Peyer's patch (tissue), 4 donors: ENCODE measurements around the gene RALGPS1. TPM values are rescaled to one million over a fixed set of nuclear protein-coding genes. Genes with fewer than 3 reads are reported as not detected.

Source experiments
- DNase-seq, 3 donors: peaks; one replicate each; pipeline ENCODE4 v3.0.0-alpha.2; 2017 to 2019
- H3K27ac ChIP-seq, 4 donors: fragments of 200-600 bp; sonication (generic); one replicate each; pipeline ENCODE4 v1.5.1; 2016 to 2019
- H3K27me3 ChIP-seq, 2 donors: fragments of 200-600 bp; sonication (generic); one replicate each; pipeline ENCODE4 v1.5.1; 2019
- H3K36me3 ChIP-seq, 3 donors: fragments of 200-600 bp; sonication (generic); one replicate each; pipeline ENCODE4 v1.5.1; 2016 to 2019
- H3K4me1 ChIP-seq, 4 donors: fragments of 200-600 bp; sonication (generic); one replicate each; pipeline ENCODE4 v1.5.1; 2016 to 2019
- H3K4me3 ChIP-seq, 4 donors: fragments of 200-600 bp; sonication (generic); 1 replicate in 3 of 4; 2 replicates in 1 of 4; pipeline ENCODE4 v1.5.1; 2016 to 2019; ENCODE audit warnings: mild to moderate bottlenecking in 1 of 4
- H3K9me3 ChIP-seq, 4 donors: fragments of 200-600 bp; sonication (generic); one replicate each; pipeline ENCODE4 v1.5.1; 2016 to 2019; ENCODE audit warnings: mild to moderate bottlenecking in 1 of 4
- CTCF ChIP-seq, 6 experiments: fragments of 450-650 bp in 4 of 6; fragments of 200-600 bp in 2 of 6; sonication (generic) in 1 of 6; IDR thresholded peaks; one replicate each; pipeline ENCODE4 v1.5.1; 2017 to 2019; ENCODE audit warnings: antibody characterized with exemption in 6 of 6, mild to moderate bottlenecking in 3 of 6, moderate library complexity in 1 of 6
- POLR2A ChIP-seq, 2 donors: fragments of 450-650 bp; IDR thresholded peaks; one replicate each; pipeline ENCODE4 v1.5.1; 2017; ENCODE audit warnings: antibody characterized with exemption in 2 of 2, mild to moderate bottlenecking in 2 of 2, moderate library complexity in 2 of 2
- total RNA-seq, 4 donors: library from RNA; depleted of rRNA; stranded (reverse); fragments of >200 nt; gene quantifications; one replicate each; pipeline ENCODE4 v1.1.0, GENCODE V29; 2016

The RALGPS1 gene
- total RNA-seq, 4 donors from 2014 or later, result 38.8 to 158 (median 141) TPM

GRCh38 chr9:126882746-126883145 lies 31.8 kb upstream of the RALGPS1 start:
- H3K36me3 ChIP-seq, result peaks cover 0 to 27% (median 0%) of the 10 kb centered on the region in 3 donors
- H3K4me1 ChIP-seq, result no peaks in the 10 kb centered on the region
- H3K9me3 ChIP-seq, result no peaks in the 10 kb centered on the region
- TF ChIP-seq CTCF (IDR thresholded peaks at IDR 0.05) (no peak), POLR2A (IDR thresholded peaks at IDR 0.05) (no peak)
- no peak overlapping the region for H3K4me3 ChIP-seq
- no peak overlapping the region for H3K27ac ChIP-seq
- H3K27me3 ChIP-seq, result no peaks in the 10 kb centered on the region
- no peak for DNase-seq

GRCh38 chr9:126883636-126884035 lies 30.9 kb upstream of the RALGPS1 start:
- TF ChIP-seq POLR2A (IDR thresholded peaks at IDR 0.05), result no peak
- TF ChIP-seq CTCF (IDR thresholded peaks at IDR 0.05), result no peak
- H3K36me3 ChIP-seq, result peaks cover 0 to 27% (median 0%) of the 10 kb centered on the region in 3 donors
- no peak overlapping the region for H3K27ac ChIP-seq
- H3K4me1 ChIP-seq, result no peaks in the 10 kb centered on the region
- H3K27me3 ChIP-seq, result no peaks in the 10 kb centered on the region
- no peak overlapping the region for H3K4me3 ChIP-seq
- no peaks in the 10 kb centered on the region for H3K9me3 ChIP-seq
- no peak for DNase-seq

- no peak overlapping the region for H3K27ac ChIP-seq
- DNase-seq, result no peak
- TF ChIP-seq POLR2A (IDR thresholded peaks at IDR 0.05) (no peak), CTCF (IDR thresholded peaks at IDR 0.05) (no peak)
Measured at GRCh38 chr9:126885131-126885641, 29.4 kb upstream of the RALGPS1 start.

GRCh38 chr9:126886034-126886822 lies 28.4 kb upstream of the RALGPS1 start:
- DNase-seq, result no peak
- Histone ChIP-seq H3K4me1 (no peaks in the 10 kb centered on the region), H3K9me3 (no peaks in the 10 kb centered on the region), H3K36me3 (peaks cover 0 to 7% (median 0%) of the 10 kb centered on the region in 3 donors), H3K27me3 (no peaks in the 10 kb centered on the region), H3K4me3 (no peak overlapping the region), H3K27ac (no peak overlapping the region)
- no peak for TF ChIP-seq POLR2A (IDR thresholded peaks at IDR 0.05)
- no peak for TF ChIP-seq CTCF (IDR thresholded peaks at IDR 0.05)

More at GRCh38 chr9:126885131-126885641, 29.4 kb upstream of the RALGPS1 start:
- H3K9me3 ChIP-seq, result no peaks in the 10 kb centered on the region
- no peak overlapping the region for H3K4me3 ChIP-seq
- no peaks in the 10 kb centered on the region for H3K4me1 ChIP-seq
- H3K36me3 ChIP-seq, result peaks cover 0 to 17% (median 0%) of the 10 kb centered on the region in 3 donors
- no peaks in the 10 kb centered on the region for H3K27me3 ChIP-seq

GRCh38 chr9:126886897-126887296 lies 27.7 kb upstream of the RALGPS1 start:
- H3K36me3 ChIP-seq, result peaks cover 0 to 1% (median 0%) of the 10 kb centered on the region in 3 donors
- H3K27me3 ChIP-seq, result no peaks in the 10 kb centered on the region
- no peaks in the 10 kb centered on the region for H3K4me1 ChIP-seq
- TF ChIP-seq POLR2A (IDR thresholded peaks at IDR 0.05) (no peak), CTCF (IDR thresholded peaks at IDR 0.05) (no peak)
- H3K4me3 ChIP-seq, result no peak overlapping the region
- H3K27ac ChIP-seq, result no peak overlapping the region
- no peaks in the 10 kb centered on the region for H3K9me3 ChIP-seq
- no peak for DNase-seq
